ENCODE results near the gene E2F1. TPM values are rescaled to one million over a fixed set of nuclear protein-coding genes. Genes with fewer than 3 reads are reported as not detected.

E2F1 gene
- total and polyA plus RNA-seq, 3 experiments from 2014 or later = 0.52 to 72.3 (median 68.8) TPM

GRCh38 chr20:33688938-33689424 is 2.8 kb upstream of the E2F1 start:
- peak overlapping the region in 1 of 7 donors; percentile 34 for H3K4me3 Mint-ChIP-seq
- POLR2A ChIA-PET = interaction anchor here (0.5 to 1.4 kb wide), 2 partner anchors 31 to 954 kb away, joined by 3 to 8 read pairs; partner anchors contain the start of gene PXMP4
- Histone ChIP-seq H3K4me3 (ENCODE audit: low read length) (no peak overlapping the region), H3K36me3 (ENCODE audit: insufficient read depth, low read length) (no peaks in the 10 kb centered on the region), H3K4me1 (ENCODE audit: insufficient read depth, low read length) (peaks cover 37% of the 10 kb centered on the region), H3K27me3 (ENCODE audit: insufficient read depth, low read length, poor library complexity, severe bottlenecking) (no peaks in the 10 kb centered on the region), H3K27ac (ENCODE audit: low read depth, low read length) (peak overlapping the region; percentile 22), H3K9me3 (ENCODE audit: low read length) (no peaks in the 10 kb centered on the region)
- H3K36me3 Mint-ChIP-seq = no peaks in the 10 kb centered on the region
- peaks cover 33 to 41% (median 37%) of the 10 kb centered on the region in 3 donors for H3K4me1 Mint-ChIP-seq
- no peak for DNase-seq
- no peaks in the 10 kb centered on the region for H3K27me3 Mint-ChIP-seq
- peak overlapping the region in 7 of 8 donors; percentile 30 to 92 (median 79) for H3K27ac Mint-ChIP-seq
- CTCF ChIA-PET = interaction anchor here (2.0 to 4.5 kb wide), 2 partner anchors 21 to 43 kb away, joined by 5 to 26 read pairs; partner anchors contain the start of genes ACTL10 and ZNF341
- H3K9me3 Mint-ChIP-seq = no peaks in the 10 kb centered on the region

- no peaks in the 10 kb centered on the region for H3K36me3 ChIP-seq (ENCODE audit: insufficient read depth, low read length)
- H3K27me3 ChIP-seq (ENCODE audit: insufficient read depth, low read length, poor library complexity, severe bottlenecking) = no peaks in the 10 kb centered on the region
- peaks cover 33 to 41% (median 37%) of the 10 kb centered on the region in 3 donors for H3K4me1 Mint-ChIP-seq
- CTCF ChIA-PET = interaction anchor here (1.1 to 4.5 kb wide), 2 partner anchors 21 to 44 kb away, joined by 3 to 26 read pairs; partner anchors contain the start of genes ACTL10 and ZNF341
- no peaks in the 10 kb centered on the region for H3K9me3 ChIP-seq (ENCODE audit: low read length)
- no peaks in the 10 kb centered on the region for H3K9me3 Mint-ChIP-seq
- H3K27ac ChIP-seq (ENCODE audit: low read depth, low read length) = peak overlapping the region; percentile 22
- no peaks in the 10 kb centered on the region for H3K27me3 Mint-ChIP-seq
- H3K4me1 ChIP-seq (ENCODE audit: insufficient read depth, low read length) = peaks cover 37% of the 10 kb centered on the region
- H3K27ac Mint-ChIP-seq = peak overlapping the region; percentile 23 to 90 (median 72)
- no peaks in the 10 kb centered on the region for H3K36me3 Mint-ChIP-seq
- no peak for DNase-seq
- no peak overlapping the region for H3K4me3 ChIP-seq (ENCODE audit: low read length)
- POLR2A ChIA-PET = interaction anchor here (0.5 kb wide), 1 partner anchor 955 kb away, joined by 3 read pairs; no protein-coding TSS in a partner anchor
- H3K4me3 Mint-ChIP-seq = peak overlapping the region in 2 of 7 donors; percentile 34 to 73
These were observed 2.1 kb upstream of the E2F1 start for GRCh38 chr20:33687993-33688937.

- no peak for DNase-seq
- Mint-ChIP-seq H3K36me3 (no peaks in the 10 kb centered on the region), H3K27me3 (no peaks in the 10 kb centered on the region), H3K27ac (peak overlapping the region in 7 of 8 donors; percentile 18 to 94 (median 65)), H3K4me3 (peak overlapping the region in 2 of 7 donors; percentile 54 to 59), H3K4me1 (peaks cover 33 to 41% (median 37%) of the 10 kb centered on the region in 3 donors), H3K9me3 (no peaks in the 10 kb centered on the region)
- Histone ChIP-seq H3K27ac (ENCODE audit: low read depth, low read length) (no peak overlapping the region), H3K4me3 (ENCODE audit: low read length) (no peak overlapping the region), H3K4me1 (ENCODE audit: insufficient read depth, low read length) (peaks cover 37% of the 10 kb centered on the region), H3K27me3 (ENCODE audit: insufficient read depth, low read length, poor library complexity, severe bottlenecking) (no peaks in the 10 kb centered on the region), H3K9me3 (ENCODE audit: low read length) (no peaks in the 10 kb centered on the region), H3K36me3 (ENCODE audit: insufficient read depth, low read length) (no peaks in the 10 kb centered on the region)
- POLR2A ChIA-PET = interaction anchor here (0.5 kb wide), 1 partner anchor 34 kb away, joined by 5 read pairs; no protein-coding TSS in a partner anchor
- CTCF ChIA-PET = interaction anchor here (0.8 to 4.5 kb wide), 4 partner anchors 20 to 45 kb away, joined by 3 to 26 read pairs (median 3); partner anchors contain the start of genes ACTL10, PXMP4 and ZNF341
These were observed 1.3 kb upstream of the E2F1 start for GRCh38 chr20:33687370-33687915.

GRCh38 chr20:33686984-33687366 is 790 bp upstream of the E2F1 start:
- Mint-ChIP-seq H3K9me3 (no peaks in the 10 kb centered on the region), H3K27me3 (no peaks in the 10 kb centered on the region)
- peak overlapping the region; percentile 58 for H3K4me3 ChIP-seq (ENCODE audit: low read length)

GRCh38 chr20:33685328-33686099 is 671 bp downstream of the E2F1 start:
- peak in 3 of 5 donors; percentile 24 to 65 (median 44) for DNase-seq
- ChIA-PET CTCF (interaction anchor here (1.7 to 9.3 kb wide), 2 partner anchors 10 to 16 kb away, joined by 10 to 103 read pairs; partner anchors contain the start of gene ACTL10), POLR2A (interaction anchor here (1.1 to 1.6 kb wide), 3 partner anchors 18 to 34 kb away, joined by 4 to 5 read pairs (median 5); partner anchors contain the start of gene PXMP4)
- peaks cover 33% of the 10 kb centered on the region for H3K4me1 ChIP-seq (ENCODE audit: insufficient read depth, low read length)
- H3K27me3 ChIP-seq (ENCODE audit: insufficient read depth, low read length, poor library complexity, severe bottlenecking) = no peaks in the 10 kb centered on the region
- no peaks in the 10 kb centered on the region for H3K9me3 ChIP-seq (ENCODE audit: low read length)
- Mint-ChIP-seq H3K36me3 (no peaks in the 10 kb centered on the region), H3K27me3 (no peaks in the 10 kb centered on the region), H3K9me3 (no peaks in the 10 kb centered on the region), H3K27ac (peak overlapping the region in 7 of 8 donors; percentile 29 to 82 (median 69)), H3K4me3 (peak overlapping the region; percentile 61 to 89 (median 73)), H3K4me1 (peaks cover 37 to 54% (median 53%) of the 10 kb centered on the region in 3 donors)
- no peaks in the 10 kb centered on the region for H3K36me3 ChIP-seq (ENCODE audit: insufficient read depth, low read length)
- H3K27ac ChIP-seq (ENCODE audit: low read depth, low read length) = peak overlapping the region; percentile 43
- H3K4me3 ChIP-seq (ENCODE audit: low read length) = peak overlapping the region; percentile 37

More at GRCh38 chr20:33686984-33687366, 790 bp upstream of the E2F1 start:
- Mint-ChIP-seq H3K4me1 (peaks cover 34 to 42% (median 40%) of the 10 kb centered on the region in 3 donors), H3K27ac (peak overlapping the region; percentile 40 to 98 (median 90)), H3K36me3 (no peaks in the 10 kb centered on the region), H3K4me3 (peak overlapping the region; percentile 72 to 92 (median 84))
- H3K27ac ChIP-seq (ENCODE audit: low read depth, low read length) = peak overlapping the region; percentile 18
- ChIA-PET POLR2A (interaction anchor here (0.5 kb wide), 1 partner anchor 34 kb away, joined by 5 read pairs; no protein-coding TSS in a partner anchor), CTCF (interaction anchor here (0.8 to 4.5 kb wide), 4 partner anchors 19 to 45 kb away, joined by 3 to 26 read pairs (median 3); partner anchors contain the start of genes ACTL10, PXMP4 and ZNF341)
- H3K36me3 ChIP-seq (ENCODE audit: insufficient read depth, low read length) = no peaks in the 10 kb centered on the region
- no peaks in the 10 kb centered on the region for H3K9me3 ChIP-seq (ENCODE audit: low read length)
- no peaks in the 10 kb centered on the region for H3K27me3 ChIP-seq (ENCODE audit: insufficient read depth, low read length, poor library complexity, severe bottlenecking)
- DNase-seq = no peak
- peaks cover 37% of the 10 kb centered on the region for H3K4me1 ChIP-seq (ENCODE audit: insufficient read depth, low read length)

GRCh38 chr20:33684533-33685327 is 1.5 kb downstream of the E2F1 start:
- Histone ChIP-seq H3K4me3 (ENCODE audit: low read length) (peak overlapping the region; percentile 37), H3K9me3 (ENCODE audit: low read length) (no peaks in the 10 kb centered on the region), H3K36me3 (ENCODE audit: insufficient read depth, low read length) (no peaks in the 10 kb centered on the region), H3K27me3 (ENCODE audit: insufficient read depth, low read length, poor library complexity, severe bottlenecking) (no peaks in the 10 kb centered on the region), H3K4me1 (ENCODE audit: insufficient read depth, low read length) (peaks cover 34% of the 10 kb centered on the region), H3K27ac (ENCODE audit: low read depth, low read length) (peak overlapping the region; percentile 43)
- DNase-seq = no peak
- ChIA-PET CTCF (interaction anchor here (0.6 to 9.3 kb wide), 3 partner anchors 9 to 21 kb away, joined by 3 to 103 read pairs (median 10); partner anchors contain the start of gene ACTL10), POLR2A (interaction anchor here (1.1 to 1.6 kb wide), 3 partner anchors 17 to 35 kb away, joined by 4 to 5 read pairs (median 5); partner anchors contain the start of gene PXMP4)
- no peaks in the 10 kb centered on the region for H3K36me3 Mint-ChIP-seq
- peak overlapping the region; percentile 61 to 89 (median 73) for H3K4me3 Mint-ChIP-seq
- peak overlapping the region in 7 of 8 donors; percentile 17 to 88 (median 68) for H3K27ac Mint-ChIP-seq
- no peaks in the 10 kb centered on the region for H3K9me3 Mint-ChIP-seq
- H3K27me3 Mint-ChIP-seq = no peaks in the 10 kb centered on the region
- peaks cover 35 to 55% (median 52%) of the 10 kb centered on the region in 3 donors for H3K4me1 Mint-ChIP-seq
